SU-DHL-6 (cell line): ENCODE measurements around the gene TMEM30B.

Experiments used
- H2AFZ ChIP-seq: fragments of 200-600 bp; sonication (generic); 2 replicates; pipeline ENCODE4 v1.6.1; 2014; ENCODE audit warnings: low read depth, mild to moderate bottlenecking, moderate library complexity, mixed read lengths, antibody characterized with exemption, low read length; ENCODE audit not compliant: severe bottlenecking
- H3F3A ChIP-seq: fragments of 200-600 bp; shearing (Covaris generic); 2 replicates; pipeline ENCODE4 v1.6.0; 2016; ENCODE audit warnings: antibody characterized with exemption, mild to moderate bottlenecking; ENCODE audit not compliant: insufficient read depth
- H3K27ac ChIP-seq: fragments of 200-600 bp; sonication (generic); 2 replicates; pipeline ENCODE4 v1.5.1; 2016; ENCODE audit warnings: low read depth, mild to moderate bottlenecking, low read length, moderate library complexity, mixed read lengths
- H3K27me3 ChIP-seq: fragments of 200-600 bp; sonication (generic), shearing (Covaris generic); 2 replicates; pipeline ENCODE4 v1.6.0; 2014; ENCODE audit warnings: mild to moderate bottlenecking, low read length
- H3K36me3 ChIP-seq: fragments of 200-600 bp; sonication (generic); 2 replicates; pipeline ENCODE4 v1.6.1; 2014; ENCODE audit warnings: mild to moderate bottlenecking, low read length, mixed read lengths
- H3K4me2 ChIP-seq: fragments of 300-600, 200-600 bp; shearing (Covaris generic), sonication (generic); 2 replicates; pipeline ENCODE4 v1.6.0; 2014; ENCODE audit warnings: low read length, low read depth, mild to moderate bottlenecking; ENCODE audit not compliant: poor library complexity, severe bottlenecking
- H3K4me3 ChIP-seq: fragments of 200-600 bp; sonication (generic); 2 replicates; pipeline ENCODE4 v1.5.1; 2014; ENCODE audit warnings: antibody characterized with exemption, low read length, mild to moderate bottlenecking, mixed read lengths; ENCODE audit not compliant: insufficient read depth, poor library complexity, severe bottlenecking
- H3K79me2 ChIP-seq: fragments of 200-600 bp; sonication (generic); 2 replicates; pipeline ENCODE4 v1.6.1; 2014; ENCODE audit warnings: mild to moderate bottlenecking, low read length, moderate library complexity; ENCODE audit not compliant: insufficient read depth
- H3K9ac ChIP-seq: fragments of 200-600 bp; sonication (generic); 2 replicates; pipeline ENCODE4 v1.7.0; 2014; ENCODE audit warnings: mild to moderate bottlenecking, low read length
- H3K9me2 ChIP-seq: fragments of 200-600 bp; sonication (generic); replicated peaks from 2 replicates; pipeline ENCODE4 v1.6.1; 2014; ENCODE audit warnings: low read length; ENCODE audit not compliant: insufficient read depth
- H3K9me3 ChIP-seq: fragments of 200-600 bp; sonication (generic); 2 replicates; pipeline ENCODE4 v1.6.1; 2014; ENCODE audit warnings: low read length, mixed read lengths; ENCODE audit not compliant: insufficient read depth
- H4K20me1 ChIP-seq: fragments of 200-600 bp; sonication (generic); 2 replicates; pipeline ENCODE4 v1.6.1; 2014; ENCODE audit warnings: low read depth, mild to moderate bottlenecking, antibody characterized with exemption, low read length, moderate library complexity, mixed read lengths
- CTCF ChIP-seq: fragments of 200-600 bp; sonication (generic); IDR thresholded peaks from one replicate; pipeline ENCODE4 v1.5.1; 2017; ENCODE audit warnings: antibody characterized with exemption, mild to moderate bottlenecking, low read length, moderate library complexity; ENCODE audit not compliant: insufficient read depth, poor library complexity, severe bottlenecking
- EZH2phosphoT487 ChIP-seq: fragments of 200-600 bp; sonication (generic), shearing (Covaris generic); conservative IDR thresholded peaks from 2 replicates; pipeline ENCODE4 v1.6.1; 2018; ENCODE audit warnings: mild to moderate bottlenecking, antibody characterized with exemption, low read length, moderate library complexity, mixed read lengths

Gene TMEM30B

DNA sequence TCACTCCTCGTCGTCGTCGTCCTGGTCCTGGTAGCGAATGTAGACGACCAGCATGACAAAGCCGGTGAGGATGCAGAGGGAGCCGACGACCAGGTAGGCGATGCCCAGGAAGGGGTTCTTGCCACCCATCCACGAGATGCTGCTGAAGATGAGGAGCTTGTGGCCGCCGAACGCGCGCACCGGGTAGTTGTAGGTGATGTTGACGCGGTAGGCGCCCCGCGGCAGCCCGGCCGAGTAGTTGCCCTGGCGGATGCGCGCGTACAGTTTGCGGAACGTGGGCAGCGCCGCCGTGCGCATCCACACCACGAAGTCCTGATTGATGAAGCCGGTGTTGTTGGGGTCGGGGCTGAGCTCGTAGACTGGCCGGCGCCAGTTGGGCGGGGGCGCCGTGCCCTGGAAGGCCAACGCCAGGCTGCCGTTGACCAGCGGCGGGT, 1.0 kb downstream of the TMEM30B start:
- no peak overlapping the region for H3K4me3 ChIP-seq
- TF ChIP-seq EZH2phosphoT487: no peak
- no peak for TF ChIP-seq CTCF
- no peaks in the 10 kb centered on the region for H3K9me2 ChIP-seq
- no peaks in the 10 kb centered on the region; the same call in 1 of the 2 replicates for H4K20me1 ChIP-seq
- no peaks in the 10 kb centered on the region for H3F3A ChIP-seq
- no peak overlapping the region for H3K9ac ChIP-seq
- H3K9me3 ChIP-seq: no peaks in the 10 kb centered on the region
- H3K79me2 ChIP-seq: no peaks in the 10 kb centered on the region
- H2AFZ ChIP-seq: no peak overlapping the region
- no peak overlapping the region for H3K27ac ChIP-seq
- no peaks in the 10 kb centered on the region for H3K27me3 ChIP-seq
- H3K4me2 ChIP-seq: no peak overlapping the region
- no peaks in the 10 kb centered on the region for H3K36me3 ChIP-seq

DNA sequence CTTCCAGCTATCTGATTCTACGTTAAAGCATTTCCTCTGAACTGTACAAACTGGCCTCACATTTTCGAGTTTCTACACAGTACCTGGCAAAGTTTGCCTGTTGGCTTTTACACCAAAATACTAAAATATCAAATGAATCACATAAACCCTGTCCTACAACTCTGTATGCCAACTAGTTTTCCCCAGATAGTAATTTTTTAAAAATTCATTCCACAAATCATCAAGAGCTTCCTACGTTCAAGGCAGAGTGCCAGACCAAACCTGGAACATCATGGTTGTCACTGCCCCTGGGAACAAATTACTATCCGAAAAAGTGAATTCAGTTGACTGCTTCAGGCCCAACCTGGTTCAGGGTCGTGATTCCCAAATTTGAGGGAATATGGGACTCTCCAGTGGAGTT, 2.1 kb downstream of the TMEM30B start:
- H3K79me2 ChIP-seq: no peaks in the 10 kb centered on the region
- TF ChIP-seq EZH2phosphoT487 (no peak), CTCF (no peak)
- H3K9me3 ChIP-seq: no peaks in the 10 kb centered on the region
- no peaks in the 10 kb centered on the region; the same call in 1 of the 2 replicates for H4K20me1 ChIP-seq
- H3K4me2 ChIP-seq: no peak overlapping the region
- H2AFZ ChIP-seq: no peak overlapping the region
- no peak overlapping the region for H3K9ac ChIP-seq
- no peaks in the 10 kb centered on the region for H3K27me3 ChIP-seq
- H3K9me2 ChIP-seq: no peaks in the 10 kb centered on the region
- H3F3A ChIP-seq: no peaks in the 10 kb centered on the region
- no peak overlapping the region for H3K4me3 ChIP-seq
- H3K27ac ChIP-seq: no peak overlapping the region
- H3K36me3 ChIP-seq: no peaks in the 10 kb centered on the region

- no peak overlapping the region for H3K4me3 ChIP-seq
- no peak overlapping the region for H3K9ac ChIP-seq
- TF ChIP-seq EZH2phosphoT487 (no peak), CTCF (no peak)
These were observed 3.4 kb downstream of the TMEM30B start for GRCh38 chr14:61277784-61278183.

More at GRCh38 chr14:61277784-61278183, 3.4 kb downstream of the TMEM30B start:
- Histone ChIP-seq H3K36me3 (no peaks in the 10 kb centered on the region), H3K27me3 (no peaks in the 10 kb centered on the region), H3K4me2 (no peak overlapping the region), H3K9me3 (no peaks in the 10 kb centered on the region), H3F3A (no peaks in the 10 kb centered on the region), H2AFZ (no peak overlapping the region), H3K9me2 (no peaks in the 10 kb centered on the region), H3K79me2 (no peaks in the 10 kb centered on the region), H4K20me1 (no peaks in the 10 kb centered on the region; the same call in 1 of the 2 replicates), H3K27ac (no peak overlapping the region)
